Measurements from ENCODE around the gene GNL3L.
"Not testable (repeated sequence)": the region's sequence is repeated elsewhere in the genome, so short reads cannot be mapped to it uniquely, and the experiment has no call there.

Gene GNL3L, protein sequence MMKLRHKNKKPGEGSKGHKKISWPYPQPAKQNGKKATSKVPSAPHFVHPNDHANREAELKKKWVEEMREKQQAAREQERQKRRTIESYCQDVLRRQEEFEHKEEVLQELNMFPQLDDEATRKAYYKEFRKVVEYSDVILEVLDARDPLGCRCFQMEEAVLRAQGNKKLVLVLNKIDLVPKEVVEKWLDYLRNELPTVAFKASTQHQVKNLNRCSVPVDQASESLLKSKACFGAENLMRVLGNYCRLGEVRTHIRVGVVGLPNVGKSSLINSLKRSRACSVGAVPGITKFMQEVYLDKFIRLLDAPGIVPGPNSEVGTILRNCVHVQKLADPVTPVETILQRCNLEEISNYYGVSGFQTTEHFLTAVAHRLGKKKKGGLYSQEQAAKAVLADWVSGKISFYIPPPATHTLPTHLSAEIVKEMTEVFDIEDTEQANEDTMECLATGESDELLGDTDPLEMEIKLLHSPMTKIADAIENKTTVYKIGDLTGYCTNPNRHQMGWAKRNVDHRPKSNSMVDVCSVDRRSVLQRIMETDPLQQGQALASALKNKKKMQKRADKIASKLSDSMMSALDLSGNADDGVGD

DNA sequence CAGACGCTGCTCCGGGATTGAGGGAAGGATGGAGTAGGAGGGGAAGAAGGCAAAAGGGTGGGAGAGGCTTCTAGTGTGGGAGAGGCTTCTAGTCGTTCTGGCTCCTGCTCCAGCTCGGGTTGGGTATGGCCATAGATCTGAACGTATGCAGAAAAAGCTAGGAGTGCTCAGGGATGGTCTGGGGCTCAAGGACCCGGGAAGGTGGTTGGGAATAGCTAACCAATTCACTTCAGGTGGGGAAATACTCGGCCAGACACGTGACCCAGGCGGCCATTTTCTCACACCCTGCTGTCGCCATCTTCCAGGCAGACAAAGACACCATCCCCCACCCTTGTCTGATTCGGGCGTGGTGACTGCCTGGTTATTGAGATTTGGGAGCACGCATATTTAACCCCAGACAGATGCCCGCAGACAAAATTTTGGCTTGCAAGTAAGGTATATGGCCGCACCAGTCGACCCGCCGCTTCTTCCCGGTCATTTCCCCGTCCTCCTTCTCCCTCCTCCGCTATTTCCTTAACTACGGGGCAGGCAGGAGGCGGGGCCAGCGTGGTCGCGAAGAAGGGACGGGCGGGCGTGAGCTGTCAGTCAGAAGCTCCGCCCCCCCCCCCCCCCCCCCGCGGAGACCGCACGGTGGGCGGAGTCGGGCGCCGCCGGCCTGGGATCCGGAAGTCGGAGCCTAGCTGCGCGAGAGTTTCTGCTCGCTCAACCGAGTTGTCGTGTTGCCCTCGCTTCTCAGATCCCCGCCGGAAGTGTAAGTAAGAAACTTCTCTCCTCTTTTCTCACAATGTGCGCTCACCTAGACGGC, at the start of gene GNL3L:
Gene GNL3L, plus strand, starts transcription at position 668 of the 805 bp plus-strand sequence. CDS start 2,348 bp downstream, outside the sequence.
- DNase-seq, result peak; percentile 12 to 60

- DNase-seq, result no peak
These were observed 47.0 kb upstream of the GNL3L start for GRCh38 chrX:54482839-54483593.

GRCh38 chrX:54483946-54484345, 46.1 kb upstream of the GNL3L start:
- DNase-seq, result no peak

GRCh38 chrX:54484666-54485065, 45.4 kb upstream of the GNL3L start:
- no peak for DNase-seq

GRCh38 chrX:54489819-54490218, 40.2 kb upstream of the GNL3L start:
- not testable (repeated sequence) for DNase-seq

GRCh38 chrX:54492340-54492739, 37.7 kb upstream of the GNL3L start:
- no peak for DNase-seq

DNA sequence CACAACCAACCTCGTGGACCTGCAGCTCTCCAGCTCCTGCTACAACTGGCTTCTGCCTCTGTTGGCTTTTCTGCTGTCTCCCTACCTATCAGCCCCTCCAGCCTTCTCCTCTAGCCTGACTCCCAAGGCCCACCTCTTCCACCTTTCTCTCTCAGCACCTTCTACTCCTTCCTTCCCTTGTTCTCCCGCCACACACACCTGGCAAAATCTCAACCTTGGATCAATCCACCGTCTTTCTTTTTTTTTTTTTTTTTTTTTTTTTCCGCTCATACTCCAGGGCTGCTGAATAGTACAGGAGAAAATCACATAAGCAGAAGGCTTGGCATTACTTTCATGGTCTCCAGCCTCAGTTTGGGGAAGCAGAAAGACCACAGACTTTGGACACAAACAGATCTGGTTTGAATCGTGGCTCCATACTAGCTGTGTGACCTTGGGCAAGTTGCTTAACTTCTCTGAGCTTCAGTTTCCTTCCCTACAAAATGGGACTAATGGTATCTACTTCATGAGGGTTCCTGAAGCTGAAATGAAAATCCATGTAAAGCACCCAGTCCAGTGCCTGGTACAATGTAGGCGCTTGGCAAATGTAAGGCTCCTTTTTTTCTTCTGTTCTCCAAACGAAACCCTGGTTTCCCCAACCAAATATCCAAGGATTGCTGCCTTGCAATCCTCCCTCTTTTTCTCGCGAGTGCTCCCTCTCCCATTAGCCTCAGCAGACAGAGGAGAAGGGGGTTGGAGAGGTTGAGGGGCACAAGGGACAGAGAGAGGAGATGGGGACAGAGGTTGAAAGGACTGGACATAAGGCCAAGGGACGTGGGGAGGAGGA, 35.6 kb upstream of the GNL3L start:
- no peak for DNase-seq

GRCh38 chrX:54494989-54495813, 34.8 kb upstream of the GNL3L start:
- no peak for DNase-seq

- peak in 1 of 2 experiments; percentile 10 for DNase-seq
These were observed 34.1 kb upstream of the GNL3L start, which contains the start of gene FGD1 for GRCh38 chrX:54495814-54496516. Gene FGD1 (minus strand): TSS chrX:54496234. CDS start chrX:54495432, 802 bp downstream.

- DNase-seq, result no peak
These were observed 33.5 kb upstream of the GNL3L start for GRCh38 chrX:54496517-54496852.

DNA sequence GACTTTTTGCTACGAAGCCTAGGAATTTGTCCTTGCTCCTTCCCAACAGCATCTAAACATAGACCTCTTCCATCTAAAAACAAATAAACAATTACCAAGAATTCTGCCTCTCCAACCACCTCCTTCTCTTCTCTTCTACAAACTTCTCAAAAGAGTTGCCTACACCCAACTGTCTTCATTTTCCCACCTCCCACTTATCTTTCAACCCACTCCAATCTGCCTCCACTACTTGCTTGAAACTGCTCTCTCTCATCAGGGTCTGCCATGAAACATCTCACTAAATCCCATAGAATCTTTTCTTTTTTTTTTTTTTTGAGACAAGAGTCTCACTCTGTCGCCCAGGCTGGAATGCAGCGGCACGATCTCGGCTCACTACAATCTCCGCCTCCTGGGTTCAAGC, 33.1 kb upstream of the GNL3L start:
- DNase-seq, result no peak

DNA sequence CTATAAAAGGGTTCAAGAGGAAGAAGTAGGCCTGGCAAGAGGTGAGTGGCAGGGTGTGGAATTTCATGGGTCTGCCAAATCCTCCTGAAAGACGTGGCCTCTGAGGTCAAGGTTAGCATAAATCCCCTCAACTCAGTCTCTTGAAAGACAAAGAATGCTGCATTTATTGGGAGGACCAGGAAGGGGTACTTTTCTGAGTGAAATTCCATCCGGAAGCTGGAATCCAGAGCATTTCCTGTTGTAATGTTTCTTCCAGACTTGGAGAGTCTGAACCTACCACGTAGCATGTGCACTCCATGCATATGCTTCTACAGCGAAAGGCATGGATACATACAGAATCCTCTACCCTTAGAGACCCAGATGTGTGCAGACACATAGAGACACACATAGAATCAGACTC, 20.6 kb upstream of the GNL3L start:
- DNase-seq, result peak in 1 of 2 experiments; percentile 27

- no peak for DNase-seq
These were observed 868 bp upstream of the GNL3L start for GRCh38 chrX:54529151-54529550.

DNA sequence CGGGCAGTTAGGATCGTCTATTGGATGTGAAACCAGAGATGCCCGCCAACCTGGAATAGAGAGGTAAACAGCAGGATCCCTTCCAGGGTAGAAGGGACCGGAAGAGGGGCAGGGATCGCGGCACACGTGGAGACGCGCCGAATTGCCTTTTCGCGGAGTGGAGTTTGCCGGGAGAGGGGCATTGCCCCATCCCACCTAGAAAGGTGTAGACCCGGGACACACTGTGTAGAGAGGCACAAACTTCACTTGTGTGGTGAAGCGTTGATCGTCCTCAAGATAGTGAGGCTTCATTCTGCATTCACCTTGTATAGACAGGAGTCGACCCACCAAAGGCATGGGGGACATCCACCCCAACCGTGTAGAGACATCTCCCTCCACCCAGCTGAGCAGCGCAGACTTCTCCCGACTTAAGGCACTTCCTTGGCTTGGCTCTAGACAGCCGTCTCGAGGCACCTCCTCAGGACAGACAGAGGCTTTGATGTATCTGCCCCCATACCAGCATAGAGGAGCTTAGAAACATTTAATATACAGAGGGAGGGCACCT, 410 bp downstream of the GNL3L start:
- no peak for DNase-seq

DNA sequence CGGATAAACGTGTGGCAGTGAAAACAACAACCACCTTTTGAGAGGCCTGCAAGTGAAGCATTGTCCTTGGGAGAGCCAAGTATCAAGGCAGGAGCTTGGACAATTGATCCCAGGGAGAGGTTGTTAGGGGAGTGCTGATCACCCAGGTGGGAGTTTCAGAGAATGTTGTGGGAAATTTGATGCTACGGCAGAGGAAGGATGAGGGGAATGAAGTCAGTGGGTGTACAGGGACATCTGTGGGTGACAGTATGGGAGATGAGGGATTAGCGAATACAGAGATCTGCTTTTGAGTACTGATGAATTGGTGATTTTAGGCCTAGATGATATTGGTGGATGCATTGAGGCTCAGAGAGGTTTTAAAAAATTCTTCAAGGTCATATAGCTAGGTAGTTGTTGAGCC, 4.3 kb downstream of the GNL3L start:
- no peak for DNase-seq

GRCh38 chrX:54540289-54540688, 10.3 kb downstream of the GNL3L start:
- no peak for DNase-seq

- DNase-seq, result not testable (repeated sequence)
These were observed 12.2 kb downstream of the GNL3L start for GRCh38 chrX:54542239-54542638.

DNA sequence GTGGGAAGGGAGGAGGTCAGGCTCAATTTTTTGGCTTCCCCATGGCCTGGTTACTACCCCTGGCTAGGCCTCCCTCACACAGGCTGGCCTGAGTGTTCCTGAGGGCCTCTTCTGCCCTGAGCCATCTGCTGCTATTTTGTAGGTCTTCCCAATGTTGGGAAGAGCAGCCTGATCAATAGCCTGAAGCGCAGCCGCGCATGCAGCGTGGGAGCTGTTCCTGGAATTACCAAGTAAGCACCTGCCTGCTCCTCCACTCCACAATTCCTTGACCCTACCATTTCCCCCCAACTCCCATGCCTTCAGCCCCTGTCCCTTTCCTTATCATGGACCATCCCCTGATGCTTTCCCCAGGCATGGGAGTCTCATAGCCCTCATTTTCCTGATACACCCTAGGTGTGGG, 20.8 kb downstream of the GNL3L start:
- no peak for DNase-seq

DNA sequence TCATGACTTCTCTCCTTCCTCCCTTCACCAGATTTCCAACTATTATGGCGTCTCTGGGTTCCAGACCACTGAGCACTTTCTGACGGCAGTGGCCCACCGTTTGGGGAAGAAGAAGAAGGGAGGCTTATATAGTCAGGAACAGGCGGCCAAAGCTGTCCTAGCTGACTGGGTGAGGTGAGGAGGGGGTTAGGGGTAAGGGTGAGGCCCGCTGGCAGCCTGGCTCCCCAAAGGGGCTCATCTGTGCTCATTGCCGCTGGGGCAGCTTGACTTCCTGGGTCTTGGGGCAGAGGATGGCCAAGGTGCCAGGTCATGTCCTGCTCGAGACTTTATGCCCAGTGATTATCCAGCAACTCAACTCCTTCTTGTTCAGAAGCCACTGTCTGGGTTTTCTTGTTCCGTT, 21.8 kb downstream of the GNL3L start:
- DNase-seq, result no peak

DNA sequence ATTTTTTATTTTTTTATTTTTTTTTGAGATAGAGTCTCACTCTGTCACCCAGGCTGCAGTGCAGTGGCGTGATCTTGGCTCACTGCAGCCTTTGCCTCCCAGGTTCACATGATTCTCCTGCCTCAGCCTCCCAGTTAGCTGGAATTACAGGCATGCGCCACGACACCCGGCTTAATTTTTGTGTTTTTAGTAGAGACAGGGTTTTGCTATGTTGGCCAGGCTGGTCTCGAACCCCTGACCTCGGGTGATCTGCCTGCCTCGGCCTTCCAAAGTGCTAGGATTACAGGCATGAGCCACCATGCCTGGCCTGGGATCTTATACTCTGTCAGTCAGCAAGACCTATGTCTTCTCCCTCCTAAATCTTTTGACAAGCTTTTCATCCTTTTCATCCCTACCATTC, 25.0 kb downstream of the GNL3L start:
- DNase-seq, result not testable (repeated sequence)

All from SW 1271 (cell line).